Activated naive CD8-positive, alpha-beta T cell treated with anti-CD3 and anti-CD28 coated beads, Interleukin-2, amount 50 U/mL, for 16 hours (primary cell): ENCODE results near the gene CABLES2.

Source experiments
- DNase-seq: peaks from one replicate; pipeline ENCODE4 v3.0.0-alpha.2; 2020; ENCODE audit warnings: low read depth, low spot score

Gene CABLES2

DNA sequence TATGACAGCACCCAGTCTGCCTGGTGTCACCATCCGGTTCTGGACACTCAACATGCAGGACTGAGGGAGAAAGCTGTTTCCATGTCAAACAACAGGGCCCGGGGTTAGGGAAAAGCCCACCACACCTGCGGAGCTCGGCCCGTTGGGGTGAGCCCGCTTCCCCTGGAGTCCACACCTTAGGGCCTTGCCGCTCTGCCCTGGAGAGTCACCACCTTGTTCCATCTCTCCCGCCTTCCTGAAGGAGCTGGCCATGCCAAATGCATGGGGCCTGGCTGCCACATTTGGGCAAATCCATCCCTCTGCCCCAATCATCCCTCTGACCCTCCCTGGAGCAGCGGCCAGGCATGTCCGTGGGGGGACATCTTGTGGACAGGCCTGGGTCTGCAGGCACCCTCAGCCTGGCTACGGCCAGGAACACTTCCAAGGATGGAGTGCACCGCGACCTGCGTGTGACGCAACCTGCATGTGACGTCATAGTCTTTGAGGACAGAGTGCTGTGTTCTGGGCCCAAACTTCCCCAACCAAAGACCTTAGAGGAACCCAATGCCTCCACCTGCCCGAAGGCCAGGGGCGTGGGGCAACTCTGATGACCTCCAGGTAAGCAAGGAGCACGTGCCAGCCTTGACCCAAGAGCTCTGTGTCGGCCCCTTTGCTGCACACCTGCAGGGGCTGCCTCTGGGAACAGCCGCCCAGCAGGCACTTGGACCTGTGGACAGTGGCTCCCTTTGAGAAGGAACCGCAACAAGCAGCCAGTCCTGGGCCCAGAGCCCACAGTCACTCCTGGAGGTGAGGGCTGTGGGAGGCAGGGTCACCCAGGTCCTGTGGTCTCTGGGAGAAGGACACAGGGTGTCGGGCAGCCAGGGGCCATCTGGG is 1.7 kb downstream of the CABLES2 start:
- no peak for DNase-seq

DNA sequence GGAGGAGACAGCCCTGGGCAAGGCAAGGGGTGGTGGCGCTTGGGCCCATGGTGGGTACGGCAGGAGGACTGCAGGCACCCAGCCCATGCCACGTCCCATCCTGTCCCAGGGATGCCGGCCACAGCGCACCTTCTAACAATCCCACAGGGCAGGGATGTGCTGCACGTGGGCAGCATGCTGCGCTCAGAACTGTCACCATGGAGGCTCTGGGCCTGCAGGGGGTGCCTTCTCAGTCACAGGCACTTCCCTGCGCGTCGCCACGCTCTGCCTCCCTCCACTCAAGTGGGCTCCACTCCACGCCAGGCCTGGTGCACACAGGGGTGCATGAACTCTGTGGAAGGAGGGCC is 2.4 kb downstream of the CABLES2 start:
- DNase-seq = no peak

DNA sequence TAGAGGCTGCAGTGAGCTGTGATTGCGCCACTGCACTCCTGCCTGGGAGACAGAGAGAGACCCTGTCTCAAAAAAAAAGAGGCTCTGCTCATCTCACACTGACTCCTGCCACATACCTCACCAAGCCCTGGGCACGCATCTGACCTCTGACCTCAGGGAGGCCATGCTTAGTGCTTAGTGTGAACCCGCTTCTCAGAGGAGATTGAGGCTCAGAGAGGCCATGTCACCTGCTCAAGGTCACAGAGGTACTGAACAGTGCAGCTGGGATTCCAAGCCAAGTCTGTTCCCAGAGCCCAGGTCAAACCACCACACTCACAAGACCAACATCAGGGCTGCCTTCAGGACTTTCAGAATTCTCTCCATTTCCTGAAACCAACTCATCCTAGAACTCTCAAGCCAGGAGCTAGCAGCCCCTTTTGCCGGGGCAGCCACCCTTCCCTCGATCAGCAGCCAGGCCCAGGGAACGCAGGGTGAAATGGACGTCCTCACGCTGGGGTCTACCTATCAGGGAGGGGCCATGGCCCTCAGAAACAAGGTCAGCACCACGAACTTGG is 2.9 kb downstream of the CABLES2 start:
- no peak for DNase-seq

- DNase-seq = no peak
Measured at GRCh38 chr20:62403331-62403730, 3.8 kb downstream of the CABLES2 start.

DNA sequence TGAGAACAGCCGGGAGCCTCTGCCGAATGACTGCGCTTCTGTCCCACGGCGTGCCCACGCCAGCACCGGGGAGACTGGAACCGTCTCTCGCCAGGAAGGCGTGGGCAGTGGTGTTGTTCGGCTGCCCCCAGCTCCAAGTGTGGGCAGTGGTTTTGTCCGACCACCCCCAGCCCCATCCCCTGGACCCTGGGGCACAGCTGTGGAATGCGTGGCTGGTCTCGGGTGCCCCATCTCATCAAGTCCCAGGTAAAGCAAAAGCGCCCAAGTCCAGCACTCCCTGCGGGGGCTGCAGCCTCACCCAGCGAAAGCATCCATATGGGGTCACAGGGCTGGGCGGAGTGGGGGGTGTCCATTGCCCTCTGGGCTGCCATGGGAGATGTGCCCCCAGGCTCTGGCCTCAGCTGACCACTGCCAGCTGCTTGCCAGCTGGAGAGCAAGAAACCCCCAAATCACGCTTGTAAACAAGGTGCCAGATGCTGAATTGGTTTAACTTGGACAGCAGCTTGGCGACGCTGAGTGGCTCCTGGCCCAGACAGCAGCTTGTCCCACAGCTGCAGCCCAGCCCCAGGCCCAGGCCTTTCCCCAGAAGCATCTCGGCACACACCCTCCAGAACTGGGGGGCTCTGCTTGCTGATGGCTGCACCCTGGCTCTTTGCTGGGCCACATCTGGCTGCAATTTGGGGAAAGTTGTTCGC is 4.5 kb downstream of the CABLES2 start:
- DNase-seq = no peak

DNA sequence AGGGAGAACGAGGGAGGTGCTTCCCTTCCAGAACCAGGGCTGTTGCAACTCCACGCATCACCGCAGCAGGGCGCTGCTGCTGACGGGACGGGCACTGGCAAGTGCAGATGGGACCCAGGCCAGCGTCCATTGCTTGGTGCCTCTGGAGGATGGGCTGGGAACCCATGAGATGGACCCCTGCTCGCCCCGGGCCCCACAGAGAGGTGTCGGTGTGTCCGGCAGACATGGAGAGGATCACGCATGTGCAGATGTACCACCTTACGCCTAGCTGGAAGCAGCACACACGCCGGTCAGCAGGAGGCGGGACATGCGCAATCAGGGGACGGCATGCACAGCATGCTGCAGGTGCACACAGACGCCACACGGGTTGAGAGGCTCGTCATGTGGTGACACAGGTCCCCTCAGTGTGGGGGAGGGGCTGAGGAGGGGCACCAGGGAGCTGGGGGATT is 5.7 kb downstream of the CABLES2 start:
- no peak for DNase-seq

DNA sequence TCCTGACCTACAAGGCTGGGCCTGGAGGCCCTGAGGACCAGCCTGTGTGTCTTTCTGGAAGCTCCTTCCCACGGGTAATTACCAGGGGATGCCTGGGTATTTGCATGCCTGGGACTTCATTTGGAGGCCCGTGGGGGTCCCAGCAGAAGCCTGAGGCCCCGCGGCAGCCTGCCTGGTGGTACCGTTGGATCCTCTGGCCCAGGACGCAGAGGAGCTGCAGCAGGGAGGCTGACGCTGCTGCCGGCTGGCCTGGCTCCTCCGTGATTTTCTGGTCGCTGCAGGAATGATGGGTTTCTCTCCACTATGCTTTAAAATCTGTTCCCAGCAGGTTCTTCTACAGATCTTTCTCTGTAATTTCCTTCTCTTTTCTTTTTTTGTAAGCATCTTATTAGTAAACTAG is 6.5 kb downstream of the CABLES2 start:
- DNase-seq = no peak

- no peak for DNase-seq
Measured at GRCh38 chr20:62400021-62400420, 7.1 kb downstream of the CABLES2 start.

GRCh38 chr20:62398120-62398821 is 8.8 kb downstream of the CABLES2 start:
- DNase-seq = no peak

DNA sequence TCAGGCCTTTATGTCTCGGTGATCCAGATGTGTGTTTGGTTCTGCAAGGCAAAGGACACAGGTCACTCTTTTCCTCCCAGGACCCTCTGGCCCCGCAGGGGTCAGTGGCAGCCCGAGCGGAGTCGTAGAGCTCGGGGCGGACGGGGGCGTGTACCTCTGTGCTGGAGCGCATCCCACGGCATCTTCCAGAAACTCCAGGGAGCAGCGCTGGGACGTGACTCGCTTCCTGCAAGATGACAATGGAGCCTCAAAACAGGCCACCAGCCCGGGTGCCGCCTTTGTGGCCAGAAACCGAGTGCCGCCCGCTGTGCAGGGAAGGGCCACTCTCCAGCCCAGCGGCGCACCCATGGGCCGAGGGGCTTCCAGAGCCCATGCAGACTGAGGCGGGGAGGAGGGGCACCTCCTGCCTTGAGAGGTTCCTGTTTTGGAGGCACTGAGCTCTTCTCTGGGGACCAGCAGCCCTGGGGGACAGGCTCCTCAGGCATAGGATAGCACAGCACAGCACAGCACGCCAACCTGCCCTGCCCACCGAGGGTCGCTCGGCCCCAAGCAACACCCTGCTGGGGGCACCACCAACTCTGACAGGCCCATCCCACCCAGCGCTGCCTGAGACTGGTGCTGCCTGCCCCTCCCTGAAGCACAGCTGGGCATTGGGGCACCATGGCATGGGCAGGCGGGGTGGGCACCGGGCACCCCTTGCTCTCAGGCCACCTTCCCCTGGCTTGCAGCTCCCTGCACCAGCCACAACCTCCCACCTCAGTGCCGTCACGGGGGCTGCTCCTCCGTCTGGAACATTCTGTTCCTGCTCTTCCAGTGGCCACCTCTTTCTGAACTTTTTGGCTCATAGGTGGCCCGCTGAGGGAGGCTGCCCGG is 10.5 kb downstream of the CABLES2 start:
- DNase-seq = no peak

- DNase-seq = no peak
Measured at GRCh38 chr20:62395311-62396242, 11.5 kb downstream of the CABLES2 start.

GRCh38 chr20:62394248-62395245 is 12.5 kb downstream of the CABLES2 start:
- no peak for DNase-seq

DNA sequence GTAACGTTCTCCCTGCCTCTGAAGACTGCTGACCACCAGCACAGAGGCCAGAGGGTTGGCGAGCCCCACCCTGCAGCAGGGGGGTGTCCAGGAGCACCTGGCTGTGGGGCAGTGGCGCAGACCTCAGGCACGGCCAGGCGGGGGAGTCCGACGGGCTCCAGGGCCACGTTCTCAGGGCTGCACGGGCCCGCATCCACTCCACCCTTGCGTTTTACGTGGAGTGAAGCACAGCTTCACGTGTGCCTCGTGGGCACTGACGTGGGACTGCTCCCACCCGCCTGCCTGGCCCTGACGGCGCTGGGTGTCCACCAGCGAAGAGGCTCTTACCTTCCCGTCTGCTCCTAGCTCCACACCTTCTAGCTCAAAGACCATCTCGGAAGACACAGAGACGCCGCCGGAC is 13.3 kb downstream of the CABLES2 start:
- no peak for DNase-seq

DNA sequence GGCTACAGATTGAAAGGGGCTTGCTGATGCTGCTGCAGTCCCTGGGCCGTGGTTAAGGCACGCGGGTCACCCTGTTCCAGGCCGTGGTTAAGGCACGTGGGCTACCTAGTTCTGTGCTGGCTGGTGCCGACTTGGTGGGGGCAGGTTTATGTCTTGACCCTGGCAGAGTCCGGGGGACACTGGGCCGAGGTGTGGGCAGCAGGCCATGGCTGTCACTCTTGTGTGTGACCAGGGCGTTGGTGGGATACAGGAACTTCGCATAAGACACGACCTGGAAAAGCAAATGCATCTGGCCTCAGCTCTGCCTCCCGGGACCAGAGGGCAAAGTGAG is 13.8 kb downstream of the CABLES2 start:
- no peak for DNase-seq

- DNase-seq = no peak
Measured at GRCh38 chr20:62392621-62393334, 14.3 kb downstream of the CABLES2 start.

- no peak for DNase-seq
Measured at GRCh38 chr20:62392077-62392418, 15.0 kb downstream of the CABLES2 start.

DNA sequence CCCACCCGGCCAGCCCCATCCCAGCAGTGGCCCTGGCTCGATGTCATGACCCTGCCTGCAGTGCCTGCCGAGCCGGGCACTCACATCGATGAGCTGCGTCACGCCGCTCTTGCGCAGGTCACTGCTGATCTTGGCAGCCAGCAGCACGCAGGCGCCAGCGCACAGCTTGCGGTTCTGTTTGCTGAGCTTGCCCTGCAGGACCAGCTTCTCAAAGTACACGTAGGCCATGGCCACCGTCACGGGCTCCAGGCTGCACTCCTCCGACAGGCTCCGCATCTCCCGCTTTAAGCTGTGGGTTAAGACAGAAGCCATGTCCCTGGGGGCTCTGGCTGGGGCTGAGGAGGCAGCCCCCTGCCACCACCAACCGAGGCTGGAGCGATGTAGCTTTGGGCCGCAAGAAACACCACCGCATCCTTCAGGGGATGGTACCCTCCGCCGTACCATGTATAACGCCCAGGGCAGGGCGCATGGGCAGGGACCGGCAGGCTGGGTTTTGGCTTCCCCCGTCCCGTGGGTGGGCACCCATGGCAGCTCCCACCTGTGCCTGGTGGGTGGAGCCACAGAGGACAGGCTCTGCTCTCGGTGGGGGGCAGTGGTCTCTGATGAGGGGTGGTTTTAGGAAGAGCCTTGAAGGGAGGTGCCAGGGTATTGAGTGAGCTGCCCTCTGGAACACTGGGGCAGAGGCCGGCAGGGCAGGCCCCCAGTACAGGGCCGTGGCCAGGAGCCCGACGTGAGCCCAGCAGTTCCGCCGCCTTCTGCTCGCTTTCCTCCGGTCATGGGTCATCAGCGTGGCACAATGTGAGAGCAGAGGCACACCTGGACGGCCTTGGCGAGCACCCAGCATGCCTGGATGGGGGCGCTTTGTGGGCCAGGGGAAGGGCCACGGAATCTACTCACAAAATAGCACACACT is 15.7 kb downstream of the CABLES2 start:
- DNase-seq = no peak
